Spleen (tissue), 11 donors: ENCODE measurements around the gene EVI2B. TPM values are rescaled to one million over a fixed set of nuclear protein-coding genes. Genes with fewer than 3 reads are reported as not detected.

Source experiments
- DNase-seq: peaks from one replicate; pipeline ENCODE4 v3.0.0-alpha.2; 2020
- H3K27ac ChIP-seq, 8 donors: fragments of 200-600 bp; sonication (generic) in 7 of 8; 1 replicate in 4 of 8; 2 replicates in 4 of 8; pipeline versions ENCODE4 v1.5.0 to v1.8.0; 2016 to 2021; ENCODE audit warnings: inconsistent platforms in 4 of 8, mild to moderate bottlenecking in 4 of 8, moderate library complexity in 1 of 8
- H3K27me3 ChIP-seq, 7 donors: fragments of 200-600 bp; sonication (generic) in 6 of 7; replicated peaks in 1 of 7; 1 replicate in 4 of 7; 2 replicates in 3 of 7; pipeline versions ENCODE4 v1.5.0 to v1.8.0; 2016 to 2021; ENCODE audit warnings: inconsistent platforms in 3 of 7, mild to moderate bottlenecking in 1 of 7
- H3K36me3 ChIP-seq, 6 donors: fragments of 200-600 bp; sonication (generic) in 5 of 6; 1 replicate in 4 of 6; 2 replicates in 2 of 6; pipeline versions ENCODE4 v1.5.0 to v1.8.0; 2016 to 2021; ENCODE audit warnings: inconsistent platforms in 2 of 6
- H3K4me1 ChIP-seq, 6 donors: fragments of 200-600 bp; sonication (generic) in 5 of 6; 1 replicate in 3 of 6; 2 replicates in 3 of 6; pipeline versions ENCODE4 v1.5.0 to v1.8.0; 2016 to 2021; ENCODE audit warnings: inconsistent platforms in 3 of 6
- H3K4me3 ChIP-seq, 8 donors: fragments of 200-600 bp; sonication (generic) in 7 of 8; 1 replicate in 4 of 8; 2 replicates in 4 of 8; pipeline versions ENCODE4 v1.5.0 to v1.8.0; 2016 to 2021; ENCODE audit warnings: inconsistent platforms in 4 of 8, mild to moderate bottlenecking in 4 of 8, moderate library complexity in 2 of 8
- H3K9me3 ChIP-seq, 8 donors: fragments of 200-600 bp; sonication (generic) in 7 of 8; 1 replicate in 4 of 8; 2 replicates in 4 of 8; pipeline versions ENCODE4 v1.5.0 to v1.8.0; 2016 to 2021; ENCODE audit warnings: inconsistent platforms in 4 of 8
- POLR2A ChIP-seq, 3 donors: fragments of 450-650 bp; IDR thresholded peaks; one replicate each; pipeline ENCODE4 v1.5.1; 2017; ENCODE audit warnings: antibody characterized with exemption in 3 of 3, mild to moderate bottlenecking in 1 of 3
- POLR2AphosphoS5 ChIP-seq, 3 donors: sonication (generic); formaldehyde crosslinking; IDR thresholded peaks; one replicate each; pipeline ENCODE4 v1.5.1; 2017; ENCODE audit warnings: antibody characterized with exemption in 3 of 3
- WGBS, 5 donors: extraction: QIAGEN DNeasy Blood & Tissue Kit in 3 of 5; methylation state at CpG; one replicate each; pipeline versions ENCODE4 v1.1.5 to v1.1.7; 2013 to 2018; 5-methylcytosine and 5-hydroxymethylcytosine counted together
- intact Hi-C: fragments of 100-400 bp; cut with DNase I; formaldehyde crosslinking; loops from one replicate; pipeline ENCODE4 v1.15.0; 2023; ENCODE audit warnings: low total_unique reads
- polyA plus RNA-seq, 3 donors: library from polyadenylated mRNA; stranded (reverse); fragments of 200-250 nt; gene quantifications; one replicate each; pipeline ENCODE4 v1.2.1, GENCODE V29; 2013
- total RNA-seq, 7 donors: library from RNA; depleted of rRNA in 3 of 7; stranded (reverse); fragments of >200 nt in 3 of 7; fragmentation: NEBNext Ultra II Directional in 4 of 7; extraction: Animal tissue kit (Norgen Biotek cat#: 25700) in 4 of 7; gene quantifications; one replicate each; pipeline versions ENCODE4 v1.1.0 to v1.2.1, GENCODE V29; 2016 to 2021
- TF ChIP-seq, protein P1 (sequence below), 11 experiments: fragments of 200-600 bp in 7 of 11; fragments of 450-650 bp in 4 of 11; sonication (generic) in 4 of 11; IDR thresholded peaks in 8 of 11; conservative IDR thresholded peaks in 3 of 11; 1 replicate in 7 of 11; 2 replicates in 4 of 11; pipeline versions ENCODE4 v1.4.0 to v1.8.0; 2016 to 2021; ENCODE audit warnings: antibody characterized with exemption in 11 of 11, inconsistent platforms in 4 of 11, mild to moderate bottlenecking in 1 of 11
- donor health status: healthy with polysubstance abuse.
- donor health status: DM: no; HTN: no; CAD: no; lungs with moderate emphysema.
- donor health status: DM: no; HTN: no; CAD: no.
- donor health status: Bipolar disorder and iron deficiency.
- donor health status: healthy.
- donor health status: DM: no; HTN: no; CAD: no.
- donor health status: DM: yes; HTN: yes; CAD: no.

The EVI2B gene
- total and polyA plus RNA-seq, 10 donors, result 109 to 220 (median 138) TPM

DNA sequence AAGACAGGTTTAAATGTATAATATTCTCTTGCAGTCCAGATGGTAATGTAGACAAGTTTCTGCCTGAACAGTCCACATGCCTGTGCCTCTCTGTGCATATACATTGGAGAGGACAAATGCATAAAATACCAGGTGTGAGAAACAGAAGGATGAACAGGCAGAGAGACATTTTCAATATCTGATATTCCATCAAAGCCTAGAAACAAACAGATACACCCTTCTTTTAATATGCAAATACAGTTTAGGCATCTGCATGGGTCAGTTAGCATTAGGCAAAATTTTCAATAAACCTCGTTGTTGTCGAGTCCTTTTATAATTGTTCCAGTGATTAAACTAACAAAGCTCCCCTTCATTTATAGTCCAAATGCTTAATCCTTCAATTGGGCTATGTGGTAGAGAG lies 17.7 kb downstream of the EVI2B start:
- H3K4me3 ChIP-seq, result no peak overlapping the region

DNA sequence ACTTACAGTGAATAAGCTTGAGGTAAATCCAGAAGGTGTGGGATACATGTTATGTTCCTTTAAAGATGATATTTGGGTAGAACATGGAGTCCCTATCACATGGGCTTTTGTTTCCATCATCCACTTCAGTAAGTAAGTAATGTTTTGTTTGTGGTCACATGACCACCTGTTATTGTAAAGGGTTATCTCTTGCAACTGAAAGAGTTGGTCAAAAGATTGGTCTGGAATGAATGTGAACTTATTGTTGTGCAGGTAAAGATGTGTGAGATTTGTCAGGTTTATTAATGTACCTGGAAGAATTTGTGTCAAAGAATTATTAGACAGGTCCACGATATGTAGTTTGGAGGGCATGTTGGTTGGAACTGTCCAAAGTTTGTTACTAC lies 18.4 kb downstream of the EVI2B start:
- 92 to 100% (median 95%) methylated on average over 1 of the region's 1 CpG for WGBS, 5 donors
- TF ChIP-seq POLR2A (IDR thresholded peaks at IDR 0.05) (no peak), POLR2AphosphoS5 (IDR thresholded peaks at IDR 0.05) (no peak)
- TF ChIP-seq, protein P1, sequence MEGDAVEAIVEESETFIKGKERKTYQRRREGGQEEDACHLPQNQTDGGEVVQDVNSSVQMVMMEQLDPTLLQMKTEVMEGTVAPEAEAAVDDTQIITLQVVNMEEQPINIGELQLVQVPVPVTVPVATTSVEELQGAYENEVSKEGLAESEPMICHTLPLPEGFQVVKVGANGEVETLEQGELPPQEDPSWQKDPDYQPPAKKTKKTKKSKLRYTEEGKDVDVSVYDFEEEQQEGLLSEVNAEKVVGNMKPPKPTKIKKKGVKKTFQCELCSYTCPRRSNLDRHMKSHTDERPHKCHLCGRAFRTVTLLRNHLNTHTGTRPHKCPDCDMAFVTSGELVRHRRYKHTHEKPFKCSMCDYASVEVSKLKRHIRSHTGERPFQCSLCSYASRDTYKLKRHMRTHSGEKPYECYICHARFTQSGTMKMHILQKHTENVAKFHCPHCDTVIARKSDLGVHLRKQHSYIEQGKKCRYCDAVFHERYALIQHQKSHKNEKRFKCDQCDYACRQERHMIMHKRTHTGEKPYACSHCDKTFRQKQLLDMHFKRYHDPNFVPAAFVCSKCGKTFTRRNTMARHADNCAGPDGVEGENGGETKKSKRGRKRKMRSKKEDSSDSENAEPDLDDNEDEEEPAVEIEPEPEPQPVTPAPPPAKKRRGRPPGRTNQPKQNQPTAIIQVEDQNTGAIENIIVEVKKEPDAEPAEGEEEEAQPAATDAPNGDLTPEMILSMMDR (IDR thresholded peaks at IDR 0.05 in 8 of 11, conservative IDR thresholded peaks at IDR 0.05 in 3 of 11), result no peak

More for the DNA sequence above, 17.7 kb downstream of the EVI2B start:
- 90 to 98% (median 93%) methylated on average over 2 of the region's 2 CpGs for WGBS, 5 donors
- DNase-seq, result no peak
- no peaks in the 10 kb centered on the region for H3K27me3 ChIP-seq
- H3K27ac ChIP-seq, result no peak overlapping the region
- no peaks in the 10 kb centered on the region for H3K9me3 ChIP-seq
- TF ChIP-seq, protein P1 (IDR thresholded peaks at IDR 0.05 in 8 of 11, conservative IDR thresholded peaks at IDR 0.05 in 3 of 11), result no peak
- TF ChIP-seq POLR2AphosphoS5 (IDR thresholded peaks at IDR 0.05) (no peak), POLR2A (IDR thresholded peaks at IDR 0.05) (no peak)
- intact Hi-C loops, result no loop called here
- H3K4me1 ChIP-seq, result no peaks in the 10 kb centered on the region
- peaks cover 0 to 7% (median 0%) of the 10 kb centered on the region in 6 donors for H3K36me3 ChIP-seq

DNA sequence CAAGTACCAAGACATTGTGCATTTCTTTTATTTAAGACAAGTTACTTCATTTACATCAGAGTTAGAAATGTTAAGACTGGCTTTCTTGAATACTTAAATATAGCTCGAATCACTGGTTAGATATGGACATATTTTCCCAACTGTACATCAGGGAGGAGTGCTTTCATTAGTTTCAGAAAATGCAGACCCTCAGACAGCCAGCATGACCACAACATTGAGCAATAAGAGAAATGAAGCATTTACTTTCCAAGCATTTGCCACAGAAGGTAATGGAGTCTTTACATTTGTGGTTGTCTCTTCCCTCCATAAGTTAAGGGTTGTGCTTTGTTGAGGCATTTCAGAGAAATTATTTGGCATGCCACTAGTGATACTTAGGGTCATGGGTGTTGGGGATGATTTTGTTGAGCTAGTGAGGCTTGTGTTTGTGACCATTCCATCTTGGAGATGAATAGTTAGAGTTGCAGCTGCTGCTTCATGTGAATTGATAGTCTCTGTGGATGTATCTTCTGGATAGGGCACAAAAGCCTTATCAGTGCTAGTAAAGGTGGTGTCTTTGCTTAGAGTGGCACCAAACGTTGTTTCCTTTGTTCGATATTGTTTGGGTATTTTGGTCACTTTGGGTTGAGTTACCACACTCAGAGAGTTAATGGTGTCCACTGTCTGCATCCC lies 18.9 kb downstream of the EVI2B start:
- intact Hi-C loops, result no loop called here
- no peaks in the 10 kb centered on the region for H3K9me3 ChIP-seq
- H3K4me3 ChIP-seq, result no peak overlapping the region
- no peaks in the 10 kb centered on the region for H3K4me1 ChIP-seq
- H3K36me3 ChIP-seq, result peaks cover 0 to 8% (median 0%) of the 10 kb centered on the region in 6 donors
- H3K27me3 ChIP-seq, result no peaks in the 10 kb centered on the region
- no peak for TF ChIP-seq POLR2A (IDR thresholded peaks at IDR 0.05)
- TF ChIP-seq, protein P1 (IDR thresholded peaks at IDR 0.05 in 8 of 11, conservative IDR thresholded peaks at IDR 0.05 in 3 of 11), result no peak
- TF ChIP-seq POLR2AphosphoS5 (IDR thresholded peaks at IDR 0.05), result no peak
- no peak for DNase-seq
- 78 to 89% (median 83%) methylated on average over 3 of the region's 3 CpGs for WGBS, 5 donors
- no peak overlapping the region for H3K27ac ChIP-seq

More for the DNA sequence above, 18.4 kb downstream of the EVI2B start:
- Histone ChIP-seq H3K27me3 (no peaks in the 10 kb centered on the region), H3K9me3 (no peaks in the 10 kb centered on the region), H3K36me3 (peaks cover 0 to 8% (median 0%) of the 10 kb centered on the region in 6 donors), H3K27ac (no peak overlapping the region), H3K4me3 (no peak overlapping the region), H3K4me1 (no peaks in the 10 kb centered on the region)
- intact Hi-C loops, result no loop called here
- DNase-seq, result no peak

DNA sequence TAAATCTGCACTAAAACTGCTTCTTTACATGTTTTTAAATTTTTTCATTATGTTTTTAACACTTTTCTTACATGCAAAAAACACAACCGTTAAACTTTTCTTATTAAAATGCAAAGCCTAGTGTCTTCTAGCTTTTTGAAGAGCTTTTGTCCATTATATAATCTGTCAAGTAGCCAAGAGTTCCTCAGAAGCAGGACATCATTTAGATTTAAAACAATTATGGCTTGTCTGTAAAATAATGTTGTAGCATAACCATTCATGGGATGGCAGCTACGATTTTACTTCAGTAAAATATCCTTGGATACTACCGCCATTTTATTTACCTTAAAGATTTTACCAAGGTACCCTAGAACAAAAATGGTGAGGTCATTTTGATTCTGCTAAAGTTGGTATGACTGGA lies 19.6 kb downstream of the EVI2B start:
- no peak for DNase-seq
- intact Hi-C loops, result no loop called here
- H3K4me1 ChIP-seq, result no peaks in the 10 kb centered on the region
- H3K27ac ChIP-seq, result no peak overlapping the region
- H3K4me3 ChIP-seq, result no peak overlapping the region
- TF ChIP-seq POLR2A (IDR thresholded peaks at IDR 0.05) (no peak), POLR2AphosphoS5 (IDR thresholded peaks at IDR 0.05) (no peak)
- TF ChIP-seq, protein P1 (IDR thresholded peaks at IDR 0.05 in 8 of 11, conservative IDR thresholded peaks at IDR 0.05 in 3 of 11), result no peak
- H3K36me3 ChIP-seq, result peaks cover 0 to 8% (median 0%) of the 10 kb centered on the region in 6 donors
- WGBS, 5 donors, result 95 to 97% (median 96%) methylated on average over 3 of the region's 3 CpGs
- no peaks in the 10 kb centered on the region for H3K27me3 ChIP-seq
- H3K9me3 ChIP-seq, result no peaks in the 10 kb centered on the region
